GM23338 (cell line): ENCODE data around the gene SARDH. TPM values are rescaled to one million over a fixed set of nuclear protein-coding genes. Genes with fewer than 3 reads are reported as not detected.

ENCODE experiments used
- ATAC-seq: fragments of 200-7000 bp; cut with Tn5 transposase; 3 replicates; pipeline ENCODE4 v1.9.1; 2020
- DNase-seq: peaks from one replicate; pipeline ENCODE4 v3.0.0-alpha.2; 2015; ENCODE audit warnings: low spot score
- H2AFZ ChIP-seq: fragments of 200-600 bp; sonication (generic); 2 replicates; pipeline ENCODE4 v1.8.0; 2016; ENCODE audit warnings: antibody characterized with exemption, mild to moderate bottlenecking, moderate library complexity
- H3F3A ChIP-seq: fragments of 200-600 bp; sonication (generic); replicated peaks from 2 replicates; pipeline ENCODE4 v1.8.0; 2017; ENCODE audit warnings: antibody characterized with exemption, mixed run types, low read depth
- H3K27ac ChIP-seq: fragments of 200-600 bp; sonication (generic); 2 replicates; pipeline ENCODE4 v1.6.1; 2016; ENCODE audit warnings: low read depth
- H3K27me3 ChIP-seq: fragments of 200-600 bp; sonication (generic); 2 replicates; pipeline ENCODE4 v1.8.0; 2016; ENCODE audit warnings: mild to moderate bottlenecking, mixed run types, moderate library complexity; ENCODE audit not compliant: insufficient read depth
- H3K36me3 ChIP-seq: fragments of 200-600 bp; sonication (generic); 2 replicates; pipeline ENCODE4 v1.8.0; 2016; ENCODE audit warnings: mild to moderate bottlenecking; ENCODE audit not compliant: insufficient read depth
- H3K4me1 ChIP-seq: fragments of 200-600 bp; sonication (generic); 2 replicates; pipeline ENCODE4 v1.8.0; 2016; ENCODE audit warnings: mild to moderate bottlenecking, moderate library complexity; ENCODE audit not compliant: insufficient read depth
- H3K4me2 ChIP-seq: fragments of 200-600 bp; sonication (generic); 2 replicates; pipeline ENCODE4 v1.7.1; 2017; ENCODE audit warnings: mixed run types
- H3K4me3 ChIP-seq: fragments of 200-600 bp; sonication (generic); 2 replicates; pipeline ENCODE4 v1.6.1; 2016; ENCODE audit warnings: mixed run types
- H3K79me2 ChIP-seq: fragments of 200-600 bp; sonication (generic); replicated peaks from 2 replicates; pipeline ENCODE4 v1.8.0; 2017; ENCODE audit warnings: mild to moderate bottlenecking; ENCODE audit not compliant: insufficient read depth
- H3K9me2 ChIP-seq: fragments of 200-600 bp; sonication (generic); 2 replicates; pipeline ENCODE4 v1.8.0; 2017; ENCODE audit not compliant: insufficient read depth
- H4K20me1 ChIP-seq: fragments of 200-600 bp; sonication (generic); replicated peaks from 2 replicates; pipeline ENCODE4 v1.8.0; 2017; ENCODE audit warnings: mild to moderate bottlenecking; ENCODE audit not compliant: insufficient read depth
- H3K27ac Mint-ChIP-seq: 2 replicates; pipeline ENCODE4 v1.8.0; 2020; ENCODE audit warnings: inconsistent platforms, mild to moderate bottlenecking, moderate library complexity, mixed read lengths
- H3K27me3 Mint-ChIP-seq: 3 replicates; pipeline ENCODE4 v1.8.0; 2022; ENCODE audit warnings: low read depth, mild to moderate bottlenecking, moderate library complexity, mixed read lengths, inconsistent platforms; ENCODE audit not compliant: insufficient read depth, poor library complexity
- H3K36me3 Mint-ChIP-seq: 3 replicates; pipeline ENCODE4 v1.8.0; 2021; ENCODE audit warnings: low read depth, mild to moderate bottlenecking, inconsistent platforms, moderate library complexity, mixed read lengths
- H3K4me1 Mint-ChIP-seq: 3 replicates; pipeline ENCODE4 v1.8.0; 2020; ENCODE audit warnings: mild to moderate bottlenecking, inconsistent platforms, mixed read lengths
- H3K4me3 Mint-ChIP-seq: 3 replicates; pipeline ENCODE4 v1.8.0; 2021; ENCODE audit warnings: moderate library complexity, mild to moderate bottlenecking, inconsistent platforms, mixed read lengths
- H3K9me3 Mint-ChIP-seq: 3 replicates; pipeline ENCODE4 v1.8.0; 2020; ENCODE audit warnings: moderate library complexity, mild to moderate bottlenecking, inconsistent platforms, mixed read lengths
- CREB1 ChIP-seq: fragments of 250-450 bp; sonication (Bioruptor Pico); IDR thresholded peaks from 2 replicates; pipeline ENCODE4 v1.5.0; 2020; ENCODE audit warnings: low read depth, mild to moderate bottlenecking, moderate library complexity
- CTCF ChIP-seq, 2 experiments: fragments of 200-600 bp in 1 of 2; sonication (generic) in 1 of 2; conservative IDR thresholded peaks; 2 replicates each; pipeline versions ENCODE4 v1.5.1 to v1.6.1; 2016 to 2017; ENCODE audit warnings: antibody characterized with exemption in 2 of 2, low read depth in 2 of 2, mild to moderate bottlenecking in 2 of 2, moderate library complexity in 1 of 2
- ETS1 ChIP-seq: IDR thresholded peaks from 2 replicates; pipeline ENCODE4 v1.6.1; 2016; ENCODE audit warnings: antibody characterized with exemption
- EZH2 ChIP-seq: fragments of 200-600 bp; sonication (generic); IDR thresholded peaks from one replicate; pipeline ENCODE4 v1.8.0; 2017; ENCODE audit warnings: antibody characterized with exemption, mild to moderate bottlenecking, low read depth; ENCODE audit not compliant: unreplicated experiment
- EZH2phosphoT487 ChIP-seq: fragments of 200-600 bp; sonication (generic); IDR thresholded peaks from one replicate; pipeline ENCODE4 v1.8.1; 2018; ENCODE audit warnings: antibody characterized with exemption; ENCODE audit not compliant: unreplicated experiment
- POLR2AphosphoS5 ChIP-seq: IDR thresholded peaks from 2 replicates; pipeline ENCODE4 v1.6.1; 2016; ENCODE audit warnings: antibody characterized with exemption, low read depth
- REST ChIP-seq: IDR thresholded peaks from one replicate; pipeline ENCODE4 v1.6.1; 2018; ENCODE audit warnings: antibody characterized with exemption; ENCODE audit not compliant: unreplicated experiment
- STAT1 ChIP-seq: IDR thresholded peaks from one replicate; pipeline ENCODE4 v1.6.1; 2016; ENCODE audit warnings: antibody characterized with exemption; ENCODE audit not compliant: unreplicated experiment
- ZNF114 ChIP-seq: fragments of 250-450 bp; sonication (Bioruptor Pico); IDR thresholded peaks from 2 replicates; pipeline ENCODE4 v1.5.0; 2020; ENCODE audit warnings: mild to moderate bottlenecking, moderate library complexity
- ZNF331 ChIP-seq: fragments of 250-450 bp; sonication (Bioruptor Pico); IDR thresholded peaks from 2 replicates; pipeline ENCODE4 v1.5.0; 2020; ENCODE audit warnings: low read depth, mild to moderate bottlenecking, moderate library complexity
- polyA plus RNA-seq: library from polyadenylated mRNA; unstranded; fragments of >200 nt; fragmentation: Nextera tagmentation; extraction: Ambion mirVana; gene quantifications from 2 replicates; pipeline ENCODE4 v1.2.1, GENCODE V29; 2016
- total RNA-seq: library from RNA; depleted of rRNA; stranded (reverse); fragments of >200 nt; shearing (Covaris generic); gene quantifications from 2 replicates; pipeline ENCODE4 v1.2.3, GENCODE V29; 2014

The SARDH gene
- total and polyA plus RNA-seq, 2 experiments from 2014 or later: 2.8 to 10.4 TPM

DNA sequence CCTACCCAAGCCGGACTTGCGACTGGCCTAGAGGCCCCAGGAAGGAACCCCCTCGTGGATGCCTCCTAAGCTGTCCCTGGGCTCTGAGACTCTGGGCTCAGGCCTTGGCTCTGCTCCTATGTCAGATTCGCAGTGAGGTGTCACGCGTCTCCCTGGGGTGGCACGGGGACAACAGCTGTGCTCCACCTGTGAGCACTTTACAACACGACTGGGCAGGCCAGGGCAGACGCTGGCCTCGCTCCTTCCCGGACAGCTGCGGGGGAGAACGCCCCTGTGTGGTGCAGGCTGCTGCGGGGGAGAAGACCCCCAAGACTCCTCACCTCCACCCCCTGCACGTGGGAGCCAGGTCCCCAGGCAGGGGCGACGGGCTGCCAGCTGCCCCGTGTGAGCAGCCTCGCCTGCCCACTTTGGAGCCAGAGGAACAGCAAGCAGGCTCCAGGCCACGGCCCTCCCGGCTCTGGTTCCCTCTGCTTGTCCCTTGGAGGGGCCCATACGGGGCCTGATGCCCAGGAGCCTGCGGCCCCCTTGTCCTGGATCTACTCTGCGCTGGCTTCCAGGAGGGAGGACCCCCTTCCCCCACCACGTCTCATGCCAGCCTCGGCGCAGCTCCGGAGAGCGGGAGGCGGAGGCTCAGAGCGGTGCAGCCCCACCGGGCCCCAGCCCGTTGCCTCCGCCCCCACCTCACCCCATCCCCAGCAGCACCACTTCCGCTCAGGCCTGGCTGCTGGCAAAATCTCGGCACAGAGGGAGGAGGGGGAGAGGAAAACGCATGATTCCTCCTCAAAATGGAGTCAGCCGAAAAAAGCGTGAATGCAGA lies 36.0 kb downstream of the SARDH start:
- no peaks in the 10 kb centered on the region for H3K36me3 ChIP-seq
- H2AFZ ChIP-seq: 0 out of 2 replicates have a peak overlapping the region, but pooled peaks have one; percentile 28
- H3K79me2 ChIP-seq: no peaks in the 10 kb centered on the region
- H3K36me3 Mint-ChIP-seq: no peaks in the 10 kb centered on the region
- ATAC-seq (peak; percentile 75), DNase-seq (no peak)
- H3K27ac Mint-ChIP-seq: no peak overlapping the region
- no peaks in the 10 kb centered on the region; the same call in 2 of the 3 replicates for H3K9me3 Mint-ChIP-seq
- H3K4me1 Mint-ChIP-seq: peaks cover 6% of the 10 kb centered on the region; the same call in 2 of the 3 replicates
- H3K4me1 ChIP-seq: no peaks in the 10 kb centered on the region
- TF ChIP-seq STAT1 (no peak), ZNF114 (CRISPR knock-in tag) (no peak), CREB1 (CRISPR knock-in tag) (no peak), POLR2AphosphoS5 (no peak), EZH2 (no peak), CTCF (conservative IDR thresholded peaks at IDR 0.05; ENCODE audit: low read depth in 2 of 2) (no peak), ETS1 (no peak), ZNF331 (CRISPR knock-in tag) (no peak), EZH2phosphoT487 (no peak)
- no peaks in the 10 kb centered on the region for H4K20me1 ChIP-seq
- no peaks in the 10 kb centered on the region for H3F3A ChIP-seq
- H3K9me2 ChIP-seq: no peaks in the 10 kb centered on the region
- H3K27me3 ChIP-seq: no peaks in the 10 kb centered on the region
- peaks cover 13% of the 10 kb centered on the region for H3K27me3 Mint-ChIP-seq
- H3K4me3 ChIP-seq: no peak overlapping the region
- H3K4me2 ChIP-seq: no peak overlapping the region
- H3K4me3 Mint-ChIP-seq: no peak overlapping the region
- no peak overlapping the region for H3K27ac ChIP-seq

- ATAC-seq (no peak), DNase-seq (no peak)
- no peaks in the 10 kb centered on the region for H3K4me1 ChIP-seq
- no peak overlapping the region for H3K4me3 Mint-ChIP-seq
- TF ChIP-seq STAT1 (no peak), REST (no peak), EZH2 (no peak), CREB1 (CRISPR knock-in tag) (no peak), EZH2phosphoT487 (no peak)
- no peaks in the 10 kb centered on the region for H3K36me3 Mint-ChIP-seq
- no peaks in the 10 kb centered on the region; the same call in 2 of the 3 replicates for H3K9me3 Mint-ChIP-seq
- no peak overlapping the region for H3K4me3 ChIP-seq
- H3K27me3 ChIP-seq: no peaks in the 10 kb centered on the region
- H3K27ac Mint-ChIP-seq: no peak overlapping the region
- no peak overlapping the region for H2AFZ ChIP-seq
- no peaks in the 10 kb centered on the region for H3K36me3 ChIP-seq
- no peaks in the 10 kb centered on the region for H4K20me1 ChIP-seq
- H3K27me3 Mint-ChIP-seq: peaks cover 8% of the 10 kb centered on the region
- no peaks in the 10 kb centered on the region for H3F3A ChIP-seq
- H3K79me2 ChIP-seq: no peaks in the 10 kb centered on the region
- peaks cover 6% of the 10 kb centered on the region; the same call in 2 of the 3 replicates for H3K4me1 Mint-ChIP-seq
- no peaks in the 10 kb centered on the region for H3K9me2 ChIP-seq
- H3K27ac ChIP-seq: no peak overlapping the region
- no peak overlapping the region for H3K4me2 ChIP-seq
Measured at GRCh38 chr9:133701321-133701980, 36.7 kb downstream of the SARDH start.
